GM10847 (cell line): ENCODE measurements around the gene CHCHD10.

Experiments used
- POLR2A ChIP-seq: IDR thresholded peaks from 2 replicates; pipeline ENCODE4 v1.6.1; 2011; ENCODE audit not compliant: insufficient read length; ENCODE audit errors: extremely low read depth

CHCHD10 gene

DNA sequence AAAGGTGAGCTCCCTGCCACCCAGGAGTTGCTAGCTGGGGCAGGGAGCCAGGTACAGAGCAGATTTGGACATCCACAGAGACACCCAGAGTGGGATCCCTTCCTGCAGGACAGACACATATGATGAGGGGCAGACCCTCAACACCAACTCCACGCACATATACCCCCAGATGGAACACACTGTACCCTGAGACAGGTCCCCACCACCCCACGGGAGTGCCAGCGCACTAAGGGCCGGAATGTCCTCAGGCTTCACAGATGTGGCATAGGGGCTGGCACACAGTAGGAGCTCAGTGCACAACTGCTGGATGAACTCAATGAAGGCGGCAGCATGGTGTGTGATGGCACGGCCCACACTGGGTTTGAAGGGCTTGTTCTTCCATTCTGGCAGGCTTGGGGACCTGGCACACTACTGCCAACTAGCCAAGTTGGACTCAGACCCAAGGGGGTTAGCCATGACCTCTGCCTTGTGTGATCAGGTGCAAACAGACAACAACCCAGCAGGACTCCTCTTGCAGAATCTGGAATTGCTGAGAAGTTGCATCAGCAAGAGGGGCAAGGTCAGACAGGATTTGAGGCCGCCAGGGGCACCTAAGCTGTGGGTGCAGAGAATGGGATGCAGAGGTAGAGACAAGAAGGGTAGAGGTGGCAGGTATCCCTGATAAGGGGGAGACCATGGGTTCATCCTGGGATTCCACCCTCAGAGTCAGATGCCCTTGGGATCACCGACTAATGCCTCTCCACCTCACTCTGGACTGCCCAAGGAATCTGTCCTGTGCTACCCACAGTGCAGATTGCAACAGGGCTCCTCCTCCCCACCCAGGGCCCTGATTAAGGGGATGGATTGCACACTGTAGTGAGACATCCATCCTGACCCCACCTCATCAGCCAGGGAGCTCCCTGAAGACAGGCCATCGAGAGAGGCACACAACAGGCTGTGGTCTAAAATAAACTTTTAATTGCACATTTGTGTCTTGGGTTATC is 2.6 kb downstream of the CHCHD10 start:
- no peak for TF ChIP-seq POLR2A

DNA sequence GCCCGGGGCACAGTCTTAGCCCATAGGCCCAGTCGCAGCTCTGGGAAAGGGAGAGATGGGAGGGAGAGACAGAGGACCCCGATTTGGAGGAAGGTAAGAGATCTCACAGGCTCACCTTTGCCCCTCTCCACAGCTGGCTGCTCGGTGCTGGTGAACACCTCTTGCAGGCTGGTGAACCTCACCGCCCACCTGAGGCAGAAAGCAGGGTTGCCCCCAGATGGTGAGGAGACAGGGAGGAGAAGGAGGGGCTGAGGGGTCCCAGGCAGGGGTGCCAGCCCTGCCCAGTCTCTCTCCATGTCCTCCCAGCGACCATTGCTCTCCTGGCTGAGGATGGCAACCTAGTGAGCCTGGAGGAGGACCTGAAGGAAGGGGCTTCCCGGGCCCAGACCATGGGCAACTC is 3.8 kb downstream of the CHCHD10 start:
- no peak for TF ChIP-seq POLR2A

DNA sequence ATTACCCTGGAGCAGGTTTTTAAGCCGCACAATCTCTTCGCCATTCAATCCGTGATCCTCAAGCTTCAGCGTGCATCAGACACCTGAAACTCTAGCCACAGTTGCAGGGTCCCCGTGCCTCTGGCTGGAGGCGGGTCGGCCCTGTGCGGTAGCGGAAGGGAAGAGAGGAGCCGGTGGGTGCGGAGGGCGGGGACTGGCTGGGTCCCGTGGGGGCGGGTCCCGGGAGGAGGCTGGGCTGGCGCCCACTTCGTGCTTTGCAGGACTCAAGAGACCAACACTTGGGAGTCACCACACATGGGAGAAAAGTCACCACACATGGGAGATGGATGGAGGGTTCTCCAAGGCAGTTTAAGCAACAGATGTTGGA is 4.2 kb downstream of the CHCHD10 start:
- peak; percentile 15 for TF ChIP-seq POLR2A

DNA sequence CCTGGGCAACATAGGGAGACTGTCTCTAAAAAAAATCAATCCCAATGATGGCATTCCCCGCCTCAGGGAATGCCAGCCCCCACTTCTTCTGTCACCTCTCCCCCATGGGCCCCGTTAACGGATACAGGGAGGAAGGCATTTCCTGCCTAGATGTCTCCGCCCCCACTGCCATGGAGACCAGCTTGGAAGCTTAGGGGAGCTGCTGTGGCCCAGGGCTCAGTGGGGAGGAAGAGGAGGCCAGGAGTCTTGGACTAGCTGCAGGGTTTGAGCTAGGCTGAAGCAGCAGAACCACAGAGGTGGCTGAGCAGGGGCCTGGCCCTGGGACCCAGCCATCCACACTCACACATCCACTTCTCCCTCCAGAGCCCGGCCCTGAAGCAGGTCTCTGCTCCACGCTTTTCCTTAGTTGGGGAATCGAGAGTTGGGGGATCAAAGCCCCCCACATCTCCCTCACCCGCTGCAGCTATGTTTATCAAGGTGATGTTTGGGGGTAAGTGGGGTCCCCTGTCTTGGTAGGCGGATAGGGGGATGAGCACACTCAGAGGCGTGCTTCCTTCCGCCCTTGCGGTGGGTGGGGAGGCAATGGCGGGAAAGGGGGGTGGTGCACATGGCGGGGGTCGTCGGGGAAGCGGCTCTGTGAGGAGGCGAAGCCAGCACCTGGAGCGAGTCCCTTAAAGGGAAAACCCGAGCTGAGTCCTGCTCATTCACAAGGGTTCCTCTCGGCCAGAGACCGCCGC is 4.8 kb downstream of the CHCHD10 start, which contains the start of gene C22orf15:
TSS of gene C22orf15 (plus strand) at position 149 of the 737 bp plus-strand sequence. CDS start at position 466, 317 bp downstream.
- no peak for TF ChIP-seq POLR2A

DNA sequence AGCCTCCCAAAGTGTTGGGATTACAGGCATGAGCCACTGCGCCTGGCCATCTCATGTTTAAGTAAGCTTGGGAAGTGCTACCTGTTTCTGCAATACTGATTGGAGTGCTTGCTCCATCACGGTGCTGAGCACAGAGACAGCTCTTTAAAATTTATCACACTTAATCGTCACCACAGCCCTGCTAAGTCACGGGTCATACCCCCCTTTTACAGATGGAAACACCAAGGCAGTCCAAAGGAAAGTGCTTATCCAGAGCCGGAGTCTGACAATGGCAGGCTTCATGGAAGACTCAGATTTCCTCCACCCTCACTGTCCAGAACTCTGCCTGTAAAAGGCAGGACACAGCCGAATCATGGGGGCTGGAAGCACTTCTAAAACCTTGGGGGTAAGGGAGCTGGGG is 7.7 kb downstream of the CHCHD10 start:
- TF ChIP-seq POLR2A, result no peak

DNA sequence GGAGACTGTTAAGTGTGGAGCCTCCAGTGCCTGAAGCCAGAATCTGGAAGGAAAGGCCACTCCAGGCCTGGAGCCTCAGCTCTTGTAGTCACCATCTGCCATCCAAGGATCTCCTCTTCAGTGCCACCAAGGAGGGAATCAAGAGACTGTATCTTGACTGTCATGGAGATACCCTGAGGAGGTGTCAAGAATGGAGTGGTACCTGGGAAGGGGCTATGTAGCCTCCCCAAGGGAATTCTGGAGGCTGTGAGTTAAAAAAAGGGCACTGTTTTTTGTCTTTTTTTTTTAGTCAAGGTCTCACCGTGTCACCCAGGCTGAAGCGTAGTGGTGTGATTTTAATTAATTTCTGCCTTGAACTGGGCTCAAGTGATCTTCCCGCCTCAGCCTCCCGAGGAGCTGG is 8.2 kb downstream of the CHCHD10 start:
- TF ChIP-seq POLR2A, result no peak

DNA sequence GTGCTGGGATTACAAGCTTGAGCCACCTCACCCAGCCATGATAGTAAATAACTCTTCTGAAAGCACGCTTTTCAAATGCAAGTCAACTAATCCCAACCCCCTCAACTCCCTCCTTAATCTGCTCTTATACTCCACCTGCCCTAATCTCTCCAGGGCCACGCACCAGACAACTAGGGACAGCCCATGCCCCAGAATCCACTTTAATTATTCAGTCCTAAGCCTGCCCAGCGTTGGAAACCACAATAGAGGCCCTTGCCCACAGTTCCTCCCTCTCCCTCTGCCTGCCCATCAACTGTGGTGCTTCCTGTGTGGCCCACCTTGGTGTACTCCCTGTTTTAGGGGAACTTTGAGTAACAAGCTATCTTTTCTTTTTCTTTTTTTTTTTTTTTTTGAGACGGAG is 10.9 kb downstream of the CHCHD10 start:
- TF ChIP-seq POLR2A, result no peak

DNA sequence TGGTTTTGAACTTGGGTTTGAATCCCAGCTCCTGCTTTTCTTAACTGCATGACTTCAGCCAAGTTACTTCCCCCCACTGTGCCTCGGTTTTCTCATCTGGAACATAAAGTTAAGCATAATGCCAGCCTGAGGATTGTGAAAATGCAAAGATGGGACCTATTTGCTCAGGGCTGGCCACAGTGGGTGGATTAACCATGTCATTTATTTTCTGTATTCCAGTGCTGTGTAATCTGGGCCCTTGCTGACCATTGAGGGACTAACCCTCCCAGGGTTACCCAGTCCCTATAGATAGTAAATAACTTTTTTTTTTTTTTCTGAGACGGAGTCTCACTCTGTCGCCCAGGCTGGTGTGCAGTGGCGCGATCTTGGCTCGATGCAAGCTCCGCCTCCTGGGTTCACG is 12.1 kb downstream of the CHCHD10 start:
- TF ChIP-seq POLR2A, result no peak

DNA sequence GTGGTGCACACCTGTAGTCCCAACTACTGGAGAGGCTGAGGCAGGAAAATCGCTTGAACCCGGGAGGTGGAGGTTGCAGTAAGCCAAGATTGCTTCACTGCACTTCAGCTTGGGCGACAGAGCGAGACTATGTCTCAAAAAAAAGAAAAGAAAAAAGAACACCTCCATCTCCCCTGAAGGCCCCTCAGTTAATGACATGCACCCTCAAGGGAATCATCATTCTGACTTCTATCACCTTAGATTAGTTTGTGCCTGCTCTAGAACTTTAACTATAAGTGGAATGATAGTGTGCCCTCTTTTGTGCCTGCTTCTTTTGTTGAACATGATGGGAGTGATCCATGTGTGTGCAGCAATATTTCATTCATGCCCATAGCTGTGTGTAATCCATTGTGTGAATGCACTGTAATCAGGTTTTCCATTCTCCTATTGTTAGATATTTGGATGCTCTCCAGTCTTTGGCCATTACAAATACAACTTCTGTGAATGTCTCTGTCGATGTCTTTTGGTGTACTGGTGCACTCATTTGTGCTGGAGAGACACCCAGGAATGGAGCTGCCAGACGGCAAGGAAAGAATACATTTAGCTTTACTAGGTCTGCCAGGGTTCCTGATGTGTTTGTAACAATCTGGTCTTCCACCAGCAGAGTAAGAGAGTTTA is 12.7 kb downstream of the CHCHD10 start:
- no peak for TF ChIP-seq POLR2A

DNA sequence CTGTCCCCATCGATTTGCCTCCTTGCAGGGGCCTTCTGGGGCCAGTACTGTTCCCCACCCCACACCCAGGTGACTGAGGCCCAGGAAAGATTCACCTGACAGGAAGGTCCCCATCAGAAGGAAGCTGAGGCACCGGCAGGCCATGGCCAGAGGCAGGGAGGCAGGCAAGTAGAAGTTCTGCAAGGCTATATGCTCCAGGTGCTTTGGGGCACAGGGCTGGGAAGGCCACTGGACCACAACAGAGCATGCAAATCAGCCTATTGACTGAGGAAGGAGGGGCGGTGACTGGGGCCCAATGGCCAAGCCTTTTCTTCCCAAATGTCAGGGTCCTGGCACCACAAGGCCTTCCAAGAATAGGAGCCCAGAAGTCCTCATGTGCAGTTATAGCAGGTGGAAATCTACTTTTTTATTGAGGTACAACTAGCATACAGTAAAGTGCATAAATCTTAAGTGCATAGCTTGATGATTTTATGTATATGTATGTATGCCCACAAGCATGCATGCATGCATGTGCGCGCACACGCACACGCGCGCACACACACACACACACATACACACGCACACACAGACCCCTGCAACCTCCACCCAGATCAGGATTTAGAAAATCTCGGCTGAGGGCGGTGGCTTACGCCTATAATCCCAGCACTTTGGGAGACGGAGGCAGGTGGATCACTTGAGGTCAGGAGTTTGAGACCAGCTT is 13.4 kb downstream of the CHCHD10 start, which contains the start of gene VPREB3:
TSS of gene VPREB3 (minus strand) at position 206 of the 700 bp plus-strand sequence. CDS start at position 144, 62 bp downstream.
- TF ChIP-seq POLR2A, result no peak

DNA sequence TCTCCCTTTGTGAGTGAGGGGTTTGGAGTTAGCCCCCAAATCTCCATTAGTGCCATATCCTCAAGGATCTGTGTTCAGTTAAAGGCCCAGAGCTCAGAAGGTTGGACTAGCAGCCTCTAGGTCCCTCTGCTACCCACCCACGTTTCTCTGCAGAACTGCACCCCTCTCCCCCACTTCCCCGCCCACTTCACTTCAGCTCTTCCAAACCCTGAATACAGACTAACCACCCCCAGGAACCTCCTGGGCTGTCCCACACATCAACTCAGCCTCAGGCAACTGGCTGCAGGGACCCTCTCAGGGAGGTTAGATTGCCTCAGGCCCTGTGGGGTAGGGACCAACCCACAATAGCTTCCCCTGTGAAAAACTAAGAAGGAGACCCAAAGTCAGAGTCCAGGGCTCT is 14.4 kb downstream of the CHCHD10 start:
- no peak for TF ChIP-seq POLR2A

DNA sequence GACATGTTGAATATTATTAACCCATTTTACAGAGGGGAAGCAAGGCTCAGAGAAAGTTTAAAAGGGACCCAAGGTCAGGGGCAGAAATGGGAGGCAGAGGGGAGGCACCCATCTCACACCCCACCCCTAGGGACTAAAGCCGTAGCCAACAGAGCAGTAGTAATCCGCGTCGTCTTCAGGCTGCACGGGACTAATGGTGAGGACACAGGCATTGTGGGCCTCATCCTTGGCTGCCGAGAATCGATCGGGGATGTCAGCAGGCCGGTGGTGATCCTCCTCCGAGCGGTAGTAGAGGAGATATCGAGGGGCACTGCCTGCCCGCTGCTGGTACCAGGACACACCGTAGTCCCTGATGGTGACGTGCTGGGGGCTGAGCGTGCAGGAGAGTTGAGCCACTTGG is 15.0 kb downstream of the CHCHD10 start:
- no peak for TF ChIP-seq POLR2A

DNA sequence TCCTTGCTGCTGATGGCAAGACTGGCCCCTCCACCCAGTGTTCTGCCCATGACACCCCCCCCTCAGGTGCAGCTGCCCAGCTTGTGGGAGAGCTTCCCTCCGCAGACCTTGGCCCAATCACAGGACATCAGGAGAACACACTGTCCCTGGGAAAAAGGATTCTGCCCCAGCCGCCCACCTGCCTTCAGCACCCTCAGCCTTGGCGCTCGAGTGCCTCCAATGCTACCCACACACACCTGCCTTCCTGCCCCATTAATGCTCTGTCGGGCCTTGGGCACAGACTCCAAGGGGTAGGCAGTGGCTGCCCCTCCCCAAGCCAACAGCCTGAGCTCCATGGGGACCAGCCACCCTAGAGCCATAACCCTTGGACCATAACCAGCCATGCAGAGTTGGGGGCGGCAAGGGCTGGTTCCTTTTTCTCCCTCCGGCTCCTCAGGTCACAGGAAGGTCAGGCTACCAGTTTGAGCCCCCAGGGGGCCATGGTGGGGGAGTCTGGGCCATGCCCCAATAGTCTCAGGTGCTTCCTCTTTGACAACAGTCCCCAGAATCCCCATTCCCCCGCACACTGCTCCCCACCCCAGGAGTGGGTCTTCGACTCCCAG is 15.6 kb downstream of the CHCHD10 start:
- TF ChIP-seq POLR2A, result no peak

DNA sequence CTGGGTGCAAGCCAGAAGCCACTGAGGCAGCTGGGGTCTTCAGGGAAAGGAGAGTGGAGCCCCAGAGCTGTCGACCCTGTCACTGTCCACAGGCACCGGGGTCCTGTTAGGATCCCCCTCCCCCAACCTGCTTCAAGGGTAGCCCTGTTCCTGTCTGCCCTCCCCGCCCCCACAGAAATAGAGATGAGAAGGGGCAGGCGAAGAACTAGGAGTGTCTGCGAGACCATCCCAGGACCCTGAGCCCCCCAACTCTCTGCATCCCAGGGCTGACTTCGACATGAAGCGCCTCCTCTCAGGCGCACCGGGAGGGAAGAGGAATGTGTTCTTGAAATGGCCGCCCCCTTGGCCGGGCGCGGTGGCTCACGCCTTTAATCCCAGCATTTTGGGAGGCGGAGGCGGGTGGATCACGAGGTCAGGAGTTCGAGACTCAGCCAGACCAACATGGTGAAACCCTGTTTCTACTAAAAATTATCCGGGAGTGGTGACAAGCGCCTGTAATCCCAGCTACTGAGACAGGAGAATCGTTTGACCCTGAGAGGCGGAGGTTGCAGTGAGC is 16.3 kb downstream of the CHCHD10 start:
- no peak for TF ChIP-seq POLR2A
